ENCODE data around the gene VIPR1. TPM values are rescaled to one million over a fixed set of nuclear protein-coding genes. Genes with fewer than 3 reads are reported as not detected.

VIPR1 gene
- total and polyA plus RNA-seq, 7 donors: 2.6 to 50.6 (median 9.6) TPM

- Histone ChIP-seq H3K4me1 (no peaks in the 10 kb centered on the region), H3K27ac (no peak overlapping the region), H3K27me3 (no peaks in the 10 kb centered on the region), H3K9me3 (no peaks in the 10 kb centered on the region), H3K36me3 (no peaks in the 10 kb centered on the region), H3K4me3 (no peak overlapping the region)
- no peak for DNase-seq
- intact Hi-C loops (cut with DNase I): no loop called here
- no peak for TF ChIP-seq POLR2A (IDR thresholded peaks at IDR 0.05)
- TF ChIP-seq POLR2AphosphoS5 (IDR thresholded peaks at IDR 0.05): no peak
- TF ChIP-seq CTCF (IDR thresholded peaks at IDR 0.05): no peak
- TF ChIP-seq EP300 (IDR thresholded peaks at IDR 0.05): no peak
- WGBS, 2 donors: 61 to 91% methylated on average over 1 of the region's 1 CpG
Measured at GRCh38 chr3:42463093-42463492, 39.4 kb upstream of the VIPR1 start.

GRCh38 chr3:42468111-42468510 is 34.3 kb upstream of the VIPR1 start:
- WGBS, 2 donors: 23 to 67% methylated on average over 3 of the region's 3 CpGs
- DNase-seq: no peak
- intact Hi-C loops (cut with DNase I): no loop called here
- Histone ChIP-seq H3K36me3 (no peaks in the 10 kb centered on the region), H3K4me3 (no peak overlapping the region), H3K27ac (no peak overlapping the region), H3K4me1 (no peaks in the 10 kb centered on the region), H3K9me3 (no peaks in the 10 kb centered on the region), H3K27me3 (no peaks in the 10 kb centered on the region)
- no peak for TF ChIP-seq CTCF (IDR thresholded peaks at IDR 0.05)
- TF ChIP-seq POLR2A (IDR thresholded peaks at IDR 0.05): no peak
- TF ChIP-seq POLR2AphosphoS5 (IDR thresholded peaks at IDR 0.05): no peak
- no peak for TF ChIP-seq EP300 (IDR thresholded peaks at IDR 0.05)

GRCh38 chr3:42472555-42472954 is 29.9 kb upstream of the VIPR1 start:
- DNase-seq: no peak
- TF ChIP-seq POLR2AphosphoS5 (IDR thresholded peaks at IDR 0.05) (no peak), EP300 (IDR thresholded peaks at IDR 0.05) (no peak), POLR2A (IDR thresholded peaks at IDR 0.05) (no peak), CTCF (IDR thresholded peaks at IDR 0.05) (no peak)
- H3K36me3 ChIP-seq: no peaks in the 10 kb centered on the region
- 53 to 79% methylated on average over 2 of the region's 2 CpGs for WGBS, 2 donors
- no peak overlapping the region for H3K27ac ChIP-seq
- H3K9me3 ChIP-seq: no peaks in the 10 kb centered on the region
- intact Hi-C loops (cut with DNase I): no loop called here
- H3K4me3 ChIP-seq: no peak overlapping the region
- H3K27me3 ChIP-seq: no peaks in the 10 kb centered on the region
- no peaks in the 10 kb centered on the region for H3K4me1 ChIP-seq

GRCh38 chr3:42473083-42473932 is 29.1 kb upstream of the VIPR1 start:
- 15 to 61% methylated on average over 10 of the region's 10 CpGs for WGBS, 2 donors
- H3K27ac ChIP-seq: no peak overlapping the region

More at GRCh38 chr3:42473083-42473932, 29.1 kb upstream of the VIPR1 start:
- Histone ChIP-seq H3K27me3 (no peaks in the 10 kb centered on the region), H3K4me3 (no peak overlapping the region), H3K36me3 (no peaks in the 10 kb centered on the region), H3K9me3 (no peaks in the 10 kb centered on the region), H3K4me1 (no peaks in the 10 kb centered on the region)
- DNase-seq: no peak
- intact Hi-C loops (cut with DNase I): no loop called here
- TF ChIP-seq POLR2AphosphoS5 (IDR thresholded peaks at IDR 0.05) (no peak), POLR2A (IDR thresholded peaks at IDR 0.05) (no peak), CTCF (IDR thresholded peaks at IDR 0.05) (no peak), EP300 (IDR thresholded peaks at IDR 0.05) (no peak)

Measured in sigmoid colon (tissue), 7 donors.